T-helper 17 cell (primary cell): ENCODE measurements around the gene HCRTR2. TPM values are rescaled to one million over a fixed set of nuclear protein-coding genes. Genes with fewer than 3 reads are reported as not detected.
"Not testable (repeated sequence)": the region's sequence is repeated elsewhere in the genome, so short reads cannot be mapped to it uniquely, and the experiment has no call there.

Experiments used
- ATAC-seq: fragments of 150-1000 bp; cut with Tn5 transposase; 2 replicates; pipeline ENCODE4 v1.10.0; 2021; ENCODE audit warnings: mild to moderate bottlenecking, moderate library complexity
- DNase-seq, 3 donors: peaks; one replicate each; pipeline versions ENCODE4 v3.0.0 to v3.0.0-alpha.2; 2020 to 2021
- H3K9me3 ChIP-seq: one replicate; pipeline ENCODE4 v1.7.0; 2013; ENCODE audit warnings: low read length, mild to moderate bottlenecking; ENCODE audit not compliant: control insufficient read depth, poor library complexity, severe bottlenecking
- H3K27ac Mint-ChIP-seq: one replicate; pipeline ENCODE4 v1.8.0; 2022; ENCODE audit warnings: mild to moderate bottlenecking, moderate library complexity, mixed read lengths
- H3K27me3 Mint-ChIP-seq: one replicate; pipeline ENCODE4 v1.8.0; 2022; ENCODE audit warnings: mixed read lengths
- H3K36me3 Mint-ChIP-seq: one replicate; pipeline ENCODE4 v1.8.0; 2022; ENCODE audit warnings: low read depth, mixed read lengths
- H3K4me1 Mint-ChIP-seq: one replicate; pipeline ENCODE4 v1.8.0; 2022; ENCODE audit warnings: mild to moderate bottlenecking, mixed read lengths
- H3K4me3 Mint-ChIP-seq: one replicate; pipeline ENCODE4 v1.8.0; 2022; ENCODE audit warnings: mild to moderate bottlenecking, moderate library complexity, mixed read lengths
- total RNA-seq, 4 donors: library from RNA in 2 of 4; stranded (reverse) in 2 of 4; gene quantifications; one replicate each; pipeline ENCODE4 v1.2.3 and lab custom pipeline; 2022 to 2026

HCRTR2 gene
- total RNA-seq, 2 donors from 2014 or later, result not detected

DNA sequence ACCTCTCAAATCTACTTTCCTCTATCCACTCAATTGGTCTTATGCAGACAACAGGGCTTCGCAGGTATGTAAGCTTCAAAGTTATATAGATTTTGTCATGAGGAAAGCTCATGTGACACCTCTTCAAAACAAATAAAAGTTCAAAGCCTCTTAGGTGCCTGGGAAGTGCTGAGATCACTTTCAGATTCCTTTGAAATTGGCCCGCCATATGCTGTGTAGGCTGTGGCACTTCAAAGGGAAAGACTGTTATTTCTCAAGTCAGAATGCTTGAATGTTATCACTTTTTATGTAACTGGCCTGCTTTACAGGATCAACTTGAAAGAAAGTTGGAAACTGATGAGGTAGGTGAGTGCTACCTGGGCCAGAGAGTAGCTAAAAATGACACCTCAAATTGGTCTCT lies 85.9 kb downstream of the HCRTR2 start:
- no peaks in the 10 kb centered on the region for H3K9me3 ChIP-seq
- Mint-ChIP-seq H3K27me3 (no peaks in the 10 kb centered on the region), H3K36me3 (no peaks in the 10 kb centered on the region), H3K4me3 (no peak overlapping the region), H3K27ac (no peak overlapping the region), H3K4me1 (no peaks in the 10 kb centered on the region)
- ATAC-seq (no peak), DNase-seq (no peak)

DNA sequence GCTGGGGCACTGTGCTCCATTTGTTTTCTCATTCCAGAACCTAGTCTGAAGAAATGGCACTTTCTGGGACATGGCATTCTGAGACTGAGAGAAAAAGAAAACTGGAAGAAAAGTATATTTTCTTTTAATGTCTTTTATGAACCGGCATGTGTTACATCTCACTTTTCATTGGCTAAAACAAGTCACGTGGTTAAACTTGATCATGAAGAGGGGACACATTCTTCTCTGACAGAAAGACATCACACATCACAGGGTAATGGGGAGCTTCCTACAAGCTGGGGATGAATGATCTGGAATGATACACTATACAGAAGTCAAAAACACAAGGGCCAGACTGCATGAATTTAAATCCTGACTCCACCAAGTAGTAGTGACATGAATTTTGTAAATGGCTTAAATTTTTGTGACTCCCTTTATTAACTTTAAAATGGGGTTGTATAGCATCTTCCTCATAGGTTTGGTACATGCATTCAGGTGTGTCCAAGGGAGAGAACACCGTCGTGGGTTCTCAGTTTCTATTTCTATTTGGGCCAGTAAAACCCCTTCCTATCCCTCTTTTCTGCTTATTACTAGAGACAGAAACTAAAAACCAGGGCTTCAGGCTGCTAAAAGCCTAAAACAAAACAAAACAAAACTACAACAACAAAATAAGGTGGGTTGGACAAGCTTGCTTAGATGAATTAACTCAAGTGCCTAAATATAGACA lies 91.2 kb downstream of the HCRTR2 start:
- Mint-ChIP-seq H3K4me3 (no peak overlapping the region), H3K27me3 (no peaks in the 10 kb centered on the region), H3K27ac (no peak overlapping the region), H3K36me3 (no peaks in the 10 kb centered on the region), H3K4me1 (no peaks in the 10 kb centered on the region)
- DNase-seq (no peak), ATAC-seq (no peak)
- H3K9me3 ChIP-seq, result no peaks in the 10 kb centered on the region

DNA sequence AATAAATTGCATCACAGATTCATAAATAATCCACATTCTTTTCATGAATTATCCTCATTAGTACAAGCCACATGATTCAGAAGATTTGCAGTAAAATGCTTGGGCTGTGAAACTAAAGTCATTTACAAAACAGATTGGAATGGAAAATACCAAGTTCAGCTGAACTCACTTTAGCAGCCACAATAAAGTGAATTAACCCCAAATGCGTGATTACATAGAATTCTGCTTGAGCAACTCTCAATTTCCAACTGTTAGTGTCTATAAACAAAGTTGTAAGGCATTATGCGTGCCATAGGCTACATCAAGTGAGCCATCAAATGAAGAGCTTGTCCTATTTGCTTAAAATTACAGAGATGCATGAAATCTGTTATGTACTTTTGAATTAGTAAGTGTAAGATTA lies 92.6 kb downstream of the HCRTR2 start:
- ATAC-seq (no peak), DNase-seq (no peak)
- Mint-ChIP-seq H3K27me3 (no peaks in the 10 kb centered on the region), H3K4me3 (no peak overlapping the region), H3K4me1 (no peaks in the 10 kb centered on the region), H3K36me3 (no peaks in the 10 kb centered on the region), H3K27ac (no peak overlapping the region)
- H3K9me3 ChIP-seq, result no peaks in the 10 kb centered on the region

DNA sequence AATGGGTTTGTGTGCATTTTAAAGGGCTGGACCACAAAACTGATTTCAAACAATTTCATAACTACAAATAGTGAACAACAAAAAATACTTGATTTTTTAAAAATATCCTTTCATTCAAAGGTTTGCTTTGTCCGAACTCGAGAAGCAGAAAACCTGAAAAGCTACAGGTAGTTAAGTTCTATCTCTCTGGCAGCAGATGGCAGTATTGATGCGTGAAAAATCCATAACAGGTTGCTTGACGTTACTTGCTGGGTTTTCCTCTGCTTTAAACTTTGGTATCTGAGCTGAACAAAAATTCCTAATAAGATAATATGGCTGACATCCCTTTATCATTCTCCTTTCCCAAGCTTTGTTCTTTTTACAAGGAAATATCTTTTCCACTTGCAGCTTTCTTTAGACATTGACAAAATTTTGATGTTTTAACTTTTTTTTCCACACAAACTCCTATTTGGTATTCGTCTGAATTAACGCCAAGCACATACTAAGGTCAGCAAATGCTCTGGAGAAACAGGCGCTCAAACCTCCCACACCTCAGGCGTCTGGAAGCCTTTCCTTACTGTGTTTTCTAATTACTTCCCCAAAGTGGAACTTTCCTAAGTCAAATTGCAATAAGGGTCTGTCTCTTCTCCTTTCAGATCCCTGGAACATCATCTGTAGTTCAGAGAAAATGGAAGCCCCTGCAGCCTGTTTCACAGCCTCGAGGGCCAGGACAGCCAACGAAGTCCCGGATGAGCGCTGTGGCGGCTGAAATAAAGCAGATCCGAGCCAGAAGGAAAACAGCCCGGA lies 102.6 kb downstream of the HCRTR2 start:
- Mint-ChIP-seq H3K27me3 (no peaks in the 10 kb centered on the region), H3K36me3 (no peaks in the 10 kb centered on the region), H3K27ac (no peak overlapping the region), H3K4me3 (no peak overlapping the region), H3K4me1 (no peaks in the 10 kb centered on the region)
- DNase-seq, result no peak
- no peak for ATAC-seq
- no peaks in the 10 kb centered on the region for H3K9me3 ChIP-seq

DNA sequence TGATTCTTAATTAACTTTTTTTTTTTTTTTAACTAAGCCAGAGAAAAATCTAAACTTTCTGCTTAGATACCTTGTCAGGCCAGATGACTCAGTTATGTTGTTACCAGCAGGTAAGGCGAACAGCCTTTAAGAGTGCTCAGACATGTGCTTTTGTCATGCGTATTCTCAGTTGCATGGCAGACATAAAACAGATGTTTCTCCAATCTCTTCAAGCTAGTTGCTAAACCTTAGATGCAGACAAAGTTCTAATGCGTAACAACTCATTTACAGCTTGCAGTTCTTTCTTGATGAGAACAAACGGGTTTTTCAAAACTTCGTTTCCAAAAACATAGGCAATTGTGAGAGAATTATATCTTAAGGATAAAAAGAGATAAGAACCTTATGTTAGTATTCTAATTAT lies 103.3 kb downstream of the HCRTR2 start:
- H3K27ac Mint-ChIP-seq, result no peak overlapping the region
- H3K36me3 Mint-ChIP-seq, result no peaks in the 10 kb centered on the region
- H3K4me3 Mint-ChIP-seq, result no peak overlapping the region
- DNase-seq (no peak), ATAC-seq (no peak)
- no peaks in the 10 kb centered on the region for H3K4me1 Mint-ChIP-seq
- H3K9me3 ChIP-seq, result no peaks in the 10 kb centered on the region
- no peaks in the 10 kb centered on the region for H3K27me3 Mint-ChIP-seq

DNA sequence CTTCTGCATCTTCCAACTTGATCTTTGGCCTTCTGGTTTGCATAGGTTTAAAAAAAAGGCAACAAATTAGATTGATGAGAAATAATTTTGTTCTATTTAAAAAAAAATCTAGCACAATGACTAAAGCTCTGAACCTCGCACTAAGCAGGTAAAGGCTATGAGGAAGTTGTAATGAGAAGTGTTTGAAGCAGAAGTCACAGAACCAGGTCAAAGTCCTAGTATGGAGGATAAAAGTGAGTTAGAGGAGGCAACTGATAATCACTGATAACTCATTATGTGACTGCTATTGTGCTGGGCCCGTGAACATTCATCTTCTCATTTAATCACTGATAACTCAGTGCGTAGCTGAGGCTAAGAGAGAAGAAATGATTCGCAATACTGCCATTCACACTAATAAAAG lies 106.9 kb downstream of the HCRTR2 start:
- Mint-ChIP-seq H3K27me3 (no peaks in the 10 kb centered on the region), H3K4me1 (no peaks in the 10 kb centered on the region), H3K36me3 (no peaks in the 10 kb centered on the region), H3K4me3 (no peak overlapping the region), H3K27ac (no peak overlapping the region)
- DNase-seq, result no peak
- H3K9me3 ChIP-seq, result no peaks in the 10 kb centered on the region
- ATAC-seq, result no peak

DNA sequence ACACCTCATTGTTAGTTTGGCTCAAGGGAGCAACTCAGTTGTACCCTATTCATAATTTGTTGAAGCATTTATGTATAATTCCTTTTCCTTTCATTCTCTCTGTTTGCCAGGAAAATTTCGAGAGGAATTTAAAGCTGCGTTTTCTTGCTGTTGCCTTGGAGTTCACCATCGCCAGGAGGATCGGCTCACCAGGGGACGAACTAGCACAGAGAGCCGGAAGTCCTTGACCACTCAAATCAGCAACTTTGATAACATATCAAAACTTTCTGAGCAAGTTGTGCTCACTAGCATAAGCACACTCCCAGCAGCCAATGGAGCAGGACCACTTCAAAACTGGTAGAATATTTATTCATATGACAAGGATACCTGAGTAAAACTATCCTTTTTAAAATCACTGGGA lies 107.8 kb downstream of the HCRTR2 start:
- no peak for ATAC-seq
- no peak overlapping the region for H3K27ac Mint-ChIP-seq
- H3K4me3 Mint-ChIP-seq, result no peak overlapping the region
- H3K36me3 Mint-ChIP-seq, result no peaks in the 10 kb centered on the region
- DNase-seq, result no peak
- H3K4me1 Mint-ChIP-seq, result no peaks in the 10 kb centered on the region
- no peaks in the 10 kb centered on the region for H3K9me3 ChIP-seq
- no peaks in the 10 kb centered on the region for H3K27me3 Mint-ChIP-seq

DNA sequence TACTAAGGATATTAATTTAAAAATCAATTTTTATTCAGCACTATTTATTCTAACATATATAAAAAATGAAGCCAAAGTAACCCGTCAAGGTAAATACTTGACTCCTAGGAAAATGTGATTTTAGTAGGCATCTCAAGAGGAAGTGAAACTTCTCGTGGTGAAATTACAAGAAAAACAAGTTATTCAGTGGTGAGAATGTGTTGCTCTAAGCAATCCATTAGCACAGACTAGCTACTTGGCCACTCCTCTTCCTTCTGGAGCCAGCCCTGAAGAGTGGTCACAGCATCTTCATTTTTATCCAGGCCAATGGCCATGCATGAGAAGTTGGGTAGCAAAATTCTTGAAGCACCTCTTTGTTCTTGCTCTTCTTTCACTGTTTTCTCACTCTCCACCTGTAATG lies 112.5 kb downstream of the HCRTR2 start:
- Mint-ChIP-seq H3K4me3 (no peak overlapping the region), H3K36me3 (no peaks in the 10 kb centered on the region), H3K27ac (no peak overlapping the region), H3K27me3 (no peaks in the 10 kb centered on the region), H3K4me1 (no peaks in the 10 kb centered on the region)
- no peak for DNase-seq
- no peaks in the 10 kb centered on the region for H3K9me3 ChIP-seq
- no peak for ATAC-seq

DNA sequence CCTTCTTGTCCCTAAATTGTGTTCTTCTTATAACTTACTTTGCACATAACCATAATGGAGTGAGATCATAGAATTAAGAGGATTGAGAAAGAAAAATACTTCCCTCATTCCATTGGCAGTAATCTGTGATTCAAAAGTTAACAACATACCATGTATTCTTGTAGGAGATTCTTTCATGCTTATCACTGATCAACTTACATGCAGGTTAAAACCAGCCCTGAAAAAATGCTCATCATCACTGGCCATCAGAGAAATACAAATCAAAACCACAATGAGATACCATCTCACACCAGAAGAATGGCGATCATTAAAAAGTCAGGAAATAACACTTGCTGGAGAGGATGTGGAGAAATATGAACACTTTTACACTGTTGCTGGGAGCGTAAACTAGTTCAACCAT lies 116.4 kb downstream of the HCRTR2 start:
- Mint-ChIP-seq H3K36me3 (no peaks in the 10 kb centered on the region), H3K27ac (no peak overlapping the region), H3K4me1 (no peaks in the 10 kb centered on the region), H3K27me3 (no peaks in the 10 kb centered on the region), H3K4me3 (no peak overlapping the region)
- no peak for DNase-seq
- ATAC-seq, result no peak
- no peaks in the 10 kb centered on the region for H3K9me3 ChIP-seq

DNA sequence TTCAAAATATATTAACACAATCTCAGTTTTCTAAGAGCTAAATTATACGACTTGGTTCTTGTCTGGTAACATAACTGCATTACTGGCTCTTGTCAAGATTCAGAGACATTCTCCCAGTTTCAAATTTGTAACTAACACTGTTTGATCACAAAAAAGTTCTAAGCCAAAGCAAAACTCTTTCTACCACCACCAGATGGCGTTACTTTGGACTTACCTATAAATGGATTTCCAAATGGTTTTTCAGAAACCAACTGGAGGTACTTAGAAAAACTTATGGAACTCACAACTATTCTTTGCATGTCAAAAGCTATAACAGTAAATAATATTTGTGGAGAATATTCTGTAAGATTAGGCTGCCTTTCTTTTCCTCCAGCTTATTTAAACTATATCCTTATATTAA lies 118.8 kb downstream of the HCRTR2 start:
- Mint-ChIP-seq H3K27me3 (no peaks in the 10 kb centered on the region), H3K36me3 (no peaks in the 10 kb centered on the region), H3K4me3 (no peak overlapping the region), H3K27ac (no peak overlapping the region), H3K4me1 (no peaks in the 10 kb centered on the region)
- H3K9me3 ChIP-seq, result no peaks in the 10 kb centered on the region
- ATAC-seq (no peak), DNase-seq (no peak)

DNA sequence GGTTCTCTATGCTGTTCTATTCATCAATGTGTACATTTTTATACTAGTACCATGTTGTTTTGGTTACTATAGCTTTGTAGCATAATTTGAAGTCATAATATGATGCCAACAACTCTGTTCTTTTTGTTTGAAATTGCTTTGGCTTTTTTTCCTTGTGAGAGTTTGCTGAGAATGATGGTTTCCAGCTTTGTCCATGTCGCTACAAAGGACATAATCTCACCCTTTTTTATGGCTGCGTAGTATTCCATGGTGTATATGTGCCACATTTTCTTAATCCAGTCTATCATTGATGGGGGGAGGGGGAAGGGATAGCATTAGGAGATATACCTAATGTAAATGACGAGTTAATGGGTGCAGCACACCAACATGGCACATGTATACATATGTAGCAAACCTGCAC lies 122.9 kb downstream of the HCRTR2 start:
- not testable (repeated sequence) for DNase-seq, ATAC-seq, H3K36me3 Mint-ChIP-seq, H3K9me3 ChIP-seq, H3K4me3 Mint-ChIP-seq, H3K4me1 Mint-ChIP-seq, H3K27me3 Mint-ChIP-seq, H3K27ac Mint-ChIP-seq

DNA sequence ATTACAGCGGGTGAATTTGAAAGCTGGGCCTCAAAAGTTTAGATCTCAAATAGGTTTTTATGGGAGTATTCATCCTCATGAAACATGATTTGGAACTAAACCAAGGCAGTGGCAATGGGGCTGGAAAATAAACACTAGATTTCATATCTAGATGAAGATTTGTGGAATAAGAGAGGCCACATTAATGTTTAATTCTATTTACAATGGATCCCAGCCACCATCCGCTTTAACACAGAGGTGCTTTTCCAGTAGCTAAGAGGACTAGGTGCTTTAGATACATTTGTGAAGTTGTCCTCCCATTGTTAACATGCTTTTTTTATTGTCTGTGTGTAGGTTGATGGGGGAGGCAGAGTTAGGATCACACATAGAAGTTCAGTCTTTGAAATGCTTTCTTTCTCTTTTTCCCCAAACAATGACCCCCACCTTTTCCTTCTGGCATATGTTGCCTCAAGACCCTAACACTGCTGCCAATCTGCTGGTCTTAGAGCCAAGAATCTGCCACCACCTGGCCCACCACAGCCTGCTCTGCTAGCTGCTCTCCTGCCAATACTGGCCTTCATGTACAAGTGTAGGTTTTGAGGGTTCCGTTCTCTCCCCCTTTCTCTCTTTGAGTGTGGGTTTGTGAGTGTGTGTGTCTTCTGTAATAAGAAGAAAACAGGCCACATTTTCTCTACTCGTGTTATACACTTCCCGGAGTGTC lies 125.1 kb downstream of the HCRTR2 start:
- Mint-ChIP-seq H3K27ac (no peak overlapping the region), H3K36me3 (no peaks in the 10 kb centered on the region), H3K4me3 (no peak overlapping the region), H3K4me1 (no peaks in the 10 kb centered on the region), H3K27me3 (no peaks in the 10 kb centered on the region)
- H3K9me3 ChIP-seq, result no peaks in the 10 kb centered on the region
- no peak for ATAC-seq
- no peak for DNase-seq

DNA sequence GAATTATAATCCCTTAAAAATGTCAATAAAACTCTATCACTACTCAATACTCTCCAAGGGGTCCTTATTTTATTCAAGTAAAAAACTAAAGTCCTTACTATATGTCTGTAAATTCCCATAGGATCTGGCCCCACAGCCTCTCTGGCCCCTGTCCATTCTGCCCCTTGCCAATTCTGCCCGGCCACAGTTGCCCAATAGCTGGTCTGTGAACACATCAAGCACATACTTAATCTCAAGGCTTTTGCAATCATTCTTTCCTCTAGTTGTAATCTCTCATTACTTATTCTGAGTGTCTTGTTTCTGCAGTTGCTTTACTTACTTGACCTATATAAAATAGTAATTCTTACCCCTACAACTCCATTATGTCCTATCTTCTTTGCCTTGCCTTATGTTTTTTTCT lies 130.4 kb downstream of the HCRTR2 start:
- Mint-ChIP-seq H3K27me3 (no peaks in the 10 kb centered on the region), H3K4me1 (no peaks in the 10 kb centered on the region), H3K4me3 (no peak overlapping the region)

More for the DNA sequence above, 130.4 kb downstream of the HCRTR2 start:
- no peaks in the 10 kb centered on the region for H3K36me3 Mint-ChIP-seq
- DNase-seq (no peak), ATAC-seq (no peak)
- no peaks in the 10 kb centered on the region for H3K9me3 ChIP-seq
- no peak overlapping the region for H3K27ac Mint-ChIP-seq
